ENCODE results near the gene TMEM119.

Gene TMEM119

DNA sequence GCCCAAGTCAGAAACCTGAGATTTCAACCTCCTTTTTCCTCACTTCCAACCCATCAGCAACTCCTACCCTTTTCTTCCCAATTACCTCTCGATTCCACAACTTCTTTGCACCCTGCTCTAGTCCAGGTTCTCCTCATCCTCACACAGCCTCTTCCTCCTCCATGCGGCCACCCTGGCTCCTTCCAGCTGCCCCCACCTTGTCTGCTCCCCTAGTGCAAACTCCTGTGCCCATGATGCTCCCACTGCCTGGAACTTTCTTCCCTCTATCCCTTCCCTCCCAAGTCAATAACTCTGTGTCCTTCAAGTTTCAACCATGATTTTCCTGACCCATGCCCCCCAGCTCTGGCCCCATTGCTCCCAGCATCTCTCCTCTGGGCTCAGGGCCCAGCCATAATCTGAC lies 18.5 kb upstream of the TMEM119 start:
- no peak for DNase-seq (ENCODE audit: low read depth in 3 of 3)

DNA sequence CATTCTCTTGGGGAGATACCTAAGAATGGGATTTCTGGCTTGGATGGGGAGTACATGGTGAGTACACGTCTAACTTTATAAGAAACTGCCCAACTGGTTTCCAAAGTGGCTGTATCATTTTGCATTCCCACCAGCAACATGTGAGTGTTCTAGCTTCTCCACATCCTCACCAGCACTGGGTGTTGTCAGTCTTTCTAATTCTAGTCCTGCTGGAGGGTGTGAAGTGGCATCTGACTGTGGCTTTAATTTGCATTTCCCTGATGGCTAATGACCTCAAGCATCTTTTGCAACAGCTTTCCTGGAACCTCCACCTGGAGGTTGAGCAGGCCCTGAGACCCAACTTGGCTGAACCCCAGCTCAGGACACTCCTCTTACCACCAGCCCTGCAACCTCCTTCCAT lies 18.0 kb upstream of the TMEM119 start:
- no peak for DNase-seq (ENCODE audit: low read depth in 3 of 3)

DNA sequence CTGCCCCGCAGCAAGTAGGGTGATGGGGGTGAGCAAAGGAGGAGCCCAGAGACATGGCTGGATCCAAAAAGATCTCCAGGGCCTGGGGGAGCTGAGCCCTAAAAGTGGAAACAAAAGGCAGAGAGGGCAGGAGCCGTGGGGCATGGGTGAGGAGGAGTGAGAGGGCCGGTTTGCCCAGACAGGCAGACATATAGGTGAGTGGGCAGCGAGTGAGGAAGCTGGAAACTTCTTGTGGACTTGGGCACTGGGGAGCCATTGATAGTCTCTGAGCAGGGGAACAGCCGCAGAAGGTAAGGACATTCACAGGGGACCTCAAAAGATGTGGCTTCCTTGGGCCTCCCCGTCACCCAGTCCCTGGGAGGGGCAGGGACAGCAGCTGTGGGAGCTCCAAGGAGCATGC lies 16.8 kb upstream of the TMEM119 start:
- DNase-seq (ENCODE audit: low read depth in 3 of 3), result no peak

DNA sequence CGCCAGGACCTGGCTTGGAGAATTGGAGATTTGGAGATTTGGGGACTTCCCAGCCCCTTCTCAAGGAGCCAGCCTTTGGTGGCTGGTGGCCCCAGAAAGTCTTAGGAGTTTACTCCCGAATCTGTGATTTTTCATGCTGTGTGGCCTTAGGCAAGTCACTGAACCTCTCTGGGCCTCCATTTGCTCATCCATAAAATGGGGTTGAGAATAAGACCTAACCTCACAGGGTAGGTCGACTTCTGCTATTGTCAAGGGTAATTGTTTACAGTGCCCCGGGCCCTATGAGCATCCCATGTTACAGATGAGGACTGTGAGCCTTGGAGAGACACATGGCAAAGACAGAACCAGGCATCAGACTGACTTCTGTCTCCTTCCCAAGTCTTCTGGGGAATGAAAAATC lies 16.2 kb upstream of the TMEM119 start:
- DNase-seq (ENCODE audit: low read depth in 3 of 3), result no peak

DNA sequence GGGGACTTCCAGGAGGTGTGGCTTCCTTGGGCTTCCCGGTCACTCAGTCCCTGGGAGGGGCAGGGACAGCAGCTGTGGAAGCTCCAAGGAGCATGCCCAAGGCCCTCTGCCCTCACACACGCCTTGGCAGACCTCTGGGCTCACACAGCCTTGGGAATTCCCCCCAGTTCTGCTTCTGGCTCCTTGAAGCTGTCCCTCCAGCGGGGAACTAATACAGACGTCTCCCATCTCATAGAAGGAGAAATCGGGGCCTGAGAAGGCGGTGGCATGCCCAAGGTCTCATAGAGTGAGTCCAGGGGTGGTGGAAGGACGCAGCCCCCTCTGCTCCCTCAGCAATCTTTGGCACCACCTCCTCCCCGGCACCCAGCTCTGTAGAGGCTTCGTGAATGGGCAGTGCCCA lies 15.7 kb upstream of the TMEM119 start:
- DNase-seq (ENCODE audit: low read depth in 3 of 3), result no peak

GRCh38 chr12:108612788-108613282 lies 15.0 kb upstream of the TMEM119 start:
- DNase-seq (ENCODE audit: low read depth in 3 of 3), result no peak

DNA sequence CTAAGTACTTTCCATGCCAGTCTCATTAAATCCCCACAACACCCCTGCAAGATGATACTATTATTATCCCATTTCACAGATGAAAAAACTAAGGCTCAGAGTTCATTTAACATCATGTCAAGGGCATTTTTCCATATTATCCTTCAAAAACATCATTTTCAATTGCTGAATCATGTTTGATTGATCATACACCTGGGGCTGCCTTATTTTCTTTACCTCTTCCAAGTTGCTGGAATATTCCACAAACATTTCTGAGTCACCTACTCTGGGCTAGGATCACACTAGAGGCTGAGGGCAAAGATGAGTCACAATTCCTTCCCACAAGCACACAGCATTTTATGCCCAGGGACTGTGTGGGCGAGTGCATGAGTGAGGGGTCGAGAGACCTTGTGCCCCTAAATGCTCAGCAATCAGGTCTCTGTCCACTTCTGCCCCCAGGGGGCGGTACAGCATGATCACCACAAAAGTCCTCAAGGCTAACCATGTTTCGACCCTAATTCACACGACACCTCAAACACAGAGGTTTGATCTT lies 14.1 kb upstream of the TMEM119 start:
- peak in 1 of 3 experiments; percentile 47 for DNase-seq (ENCODE audit: low read depth in 3 of 3)

- no peak for DNase-seq (ENCODE audit: low read depth in 3 of 3)
Measured at GRCh38 chr12:108610856-108611605, 13.1 kb upstream of the TMEM119 start.

DNA sequence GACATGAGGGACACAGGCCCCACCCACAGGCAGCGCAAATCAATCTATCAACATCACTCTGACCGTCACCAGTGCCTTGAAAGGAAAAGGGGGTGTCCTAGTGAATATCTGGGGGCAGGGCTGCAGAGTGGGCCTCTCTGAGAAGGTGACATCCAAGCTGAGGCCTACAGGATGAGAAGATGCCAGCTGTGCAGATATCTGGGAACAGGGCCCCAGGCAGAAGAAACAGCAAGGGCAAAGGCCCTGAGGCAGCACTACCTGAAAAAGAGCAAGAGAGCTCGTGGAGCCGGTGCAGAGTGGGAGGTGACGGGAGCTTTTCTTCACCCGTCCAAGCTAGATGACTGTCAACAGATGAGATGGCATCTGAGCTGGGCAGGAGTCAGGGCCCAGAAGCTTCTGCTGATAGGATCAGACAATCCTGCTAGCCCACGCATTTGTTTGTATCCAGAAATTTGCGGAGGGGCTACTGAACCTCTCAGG lies 12.5 kb upstream of the TMEM119 start:
- DNase-seq (ENCODE audit: low read depth in 3 of 3), result no peak

DNA sequence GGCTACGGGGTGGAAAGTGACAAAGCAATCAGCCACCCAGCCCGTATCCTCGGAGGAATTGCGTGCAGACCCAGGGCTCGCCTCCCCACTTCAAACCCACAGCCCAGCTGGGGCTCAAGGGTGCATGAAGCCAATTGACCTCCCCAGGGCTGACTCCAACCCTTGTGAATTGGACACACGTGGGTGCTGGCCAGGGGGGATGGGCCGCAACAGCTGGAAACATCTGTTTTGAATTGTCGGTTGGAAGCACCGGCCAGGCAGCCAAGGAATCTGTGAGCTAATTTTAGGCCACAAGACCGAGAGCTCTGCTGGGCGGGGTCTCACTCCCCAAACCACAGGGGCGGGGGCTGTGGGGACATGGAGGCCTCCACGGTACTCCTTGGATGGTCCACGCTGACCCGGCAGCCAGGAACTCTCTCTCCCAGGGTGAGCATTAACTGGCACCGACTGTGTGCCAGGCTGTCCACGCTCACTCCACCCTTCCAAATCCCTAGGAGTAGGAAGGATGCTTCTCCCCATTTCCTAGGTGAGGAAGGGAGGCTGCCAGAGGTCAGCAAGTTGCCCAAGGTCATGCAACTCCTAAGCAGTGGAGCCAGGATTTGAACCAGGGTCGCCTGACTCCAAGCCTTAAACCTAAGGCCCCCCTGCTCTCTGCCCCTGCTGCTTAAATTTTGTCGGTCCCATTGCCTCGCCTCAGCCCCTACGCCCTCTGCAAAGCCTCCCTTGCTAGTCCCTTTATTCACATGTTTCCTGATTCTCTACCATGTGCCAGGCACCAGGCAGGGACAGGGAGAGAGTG lies 11.9 kb upstream of the TMEM119 start:
- DNase-seq (ENCODE audit: low read depth in 3 of 3), result no peak

DNA sequence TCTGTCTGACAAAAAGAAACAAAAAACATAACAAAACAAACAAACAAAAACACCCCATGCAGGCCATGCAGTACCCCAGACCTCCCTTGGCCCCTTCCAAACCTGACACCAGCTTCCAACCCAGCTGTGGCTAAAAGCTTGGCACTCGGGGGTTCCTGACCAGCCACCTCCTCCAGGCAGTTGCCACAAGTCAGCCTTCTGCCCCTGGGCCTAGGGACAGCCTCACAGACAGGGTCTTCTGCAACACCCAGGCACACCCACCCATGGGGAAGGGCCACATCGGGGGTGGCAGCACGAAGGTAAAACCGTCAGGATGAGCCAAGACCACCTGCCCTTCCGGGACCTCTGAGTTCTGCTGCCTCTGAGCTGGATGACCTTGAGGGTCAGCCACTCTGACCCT lies 10.7 kb upstream of the TMEM119 start:
- no peak for DNase-seq (ENCODE audit: low read depth in 3 of 3)

GRCh38 chr12:108607981-108608600 lies 10.2 kb upstream of the TMEM119 start:
- DNase-seq (ENCODE audit: low read depth in 3 of 3), result no peak

DNA sequence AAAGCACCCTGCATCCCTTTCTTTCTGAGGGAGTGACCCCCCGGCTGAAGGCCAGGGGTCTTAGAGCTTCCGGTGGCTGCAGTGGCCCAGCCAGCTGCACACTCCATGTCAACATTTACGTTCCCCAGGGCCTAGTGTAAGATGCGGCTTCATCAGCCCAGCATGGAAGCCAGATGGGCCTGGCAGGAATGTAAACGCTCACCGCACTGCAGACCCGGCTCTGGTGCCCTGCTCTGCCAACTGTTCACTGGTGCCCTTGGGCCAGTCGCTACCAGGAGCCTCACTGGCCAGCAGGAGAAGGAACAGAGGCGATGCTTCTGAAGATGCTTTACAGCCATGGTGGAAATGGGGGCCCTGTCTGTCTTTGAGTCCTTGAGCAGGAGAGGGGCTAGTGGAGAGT lies 8.6 kb upstream of the TMEM119 start:
- no peak for DNase-seq (ENCODE audit: low read depth in 3 of 3)

GRCh38 chr12:108605690-108606406 lies 8.0 kb upstream of the TMEM119 start:
- no peak for DNase-seq (ENCODE audit: low read depth in 3 of 3)

- no peak for DNase-seq (ENCODE audit: low read depth in 3 of 3)
Measured at GRCh38 chr12:108605000-108605689, 7.3 kb upstream of the TMEM119 start.

DNA sequence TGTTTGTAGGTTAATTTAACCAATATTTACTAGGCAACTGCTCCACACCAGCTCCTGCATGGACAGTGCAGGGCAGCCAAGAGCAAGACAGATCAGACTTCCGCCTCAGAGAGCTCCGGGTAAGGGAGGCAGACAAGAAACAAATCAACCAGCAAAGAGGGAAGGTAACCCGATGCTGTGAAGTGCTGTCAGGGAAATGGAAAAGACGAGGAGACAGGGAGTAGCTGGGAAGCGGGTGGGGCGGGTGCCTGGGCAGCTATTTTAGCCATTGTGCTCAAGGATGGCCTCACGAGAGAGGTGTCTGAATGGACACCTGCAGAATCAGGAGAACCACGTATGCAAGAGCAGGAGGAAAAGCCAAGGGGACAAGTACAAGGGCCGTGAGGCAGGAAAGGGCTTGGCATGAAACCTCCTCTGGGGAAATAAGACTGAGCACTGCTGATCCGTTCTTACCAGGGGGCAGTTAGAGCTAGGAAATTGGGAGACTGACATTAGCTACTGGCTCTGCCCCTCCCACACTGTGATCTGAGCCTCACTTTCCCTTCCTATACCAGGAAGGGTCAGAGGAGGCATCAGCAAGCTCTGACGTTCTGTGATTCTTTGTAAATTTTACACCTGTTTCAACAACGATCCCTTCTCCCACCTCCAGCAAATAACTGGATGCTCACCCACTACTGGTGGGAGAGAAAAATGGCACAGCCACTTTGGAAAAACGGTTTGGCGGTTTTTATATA lies 6.5 kb upstream of the TMEM119 start:
- DNase-seq (ENCODE audit: low read depth in 3 of 3), result no peak

DNA sequence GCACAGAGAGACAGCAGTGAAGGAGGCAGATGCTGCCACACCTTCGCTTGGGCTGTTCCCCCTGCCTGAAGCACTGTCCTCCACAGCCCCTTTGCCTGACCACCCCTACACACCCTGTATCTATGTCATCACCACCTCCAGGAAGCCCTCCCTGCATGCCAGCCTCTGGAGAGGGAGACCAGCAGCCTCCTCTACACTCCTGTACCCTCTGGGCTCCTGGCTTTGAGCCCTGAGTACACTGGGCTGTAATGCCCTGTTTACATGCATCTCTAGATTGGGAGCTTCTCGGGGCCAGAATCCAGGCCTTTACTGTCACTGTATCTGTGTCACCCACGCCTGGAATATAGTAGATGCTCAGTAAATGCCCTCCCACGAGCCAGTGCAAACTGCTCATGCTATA lies 5.9 kb upstream of the TMEM119 start:
- DNase-seq (ENCODE audit: low read depth in 3 of 3), result no peak

DNA sequence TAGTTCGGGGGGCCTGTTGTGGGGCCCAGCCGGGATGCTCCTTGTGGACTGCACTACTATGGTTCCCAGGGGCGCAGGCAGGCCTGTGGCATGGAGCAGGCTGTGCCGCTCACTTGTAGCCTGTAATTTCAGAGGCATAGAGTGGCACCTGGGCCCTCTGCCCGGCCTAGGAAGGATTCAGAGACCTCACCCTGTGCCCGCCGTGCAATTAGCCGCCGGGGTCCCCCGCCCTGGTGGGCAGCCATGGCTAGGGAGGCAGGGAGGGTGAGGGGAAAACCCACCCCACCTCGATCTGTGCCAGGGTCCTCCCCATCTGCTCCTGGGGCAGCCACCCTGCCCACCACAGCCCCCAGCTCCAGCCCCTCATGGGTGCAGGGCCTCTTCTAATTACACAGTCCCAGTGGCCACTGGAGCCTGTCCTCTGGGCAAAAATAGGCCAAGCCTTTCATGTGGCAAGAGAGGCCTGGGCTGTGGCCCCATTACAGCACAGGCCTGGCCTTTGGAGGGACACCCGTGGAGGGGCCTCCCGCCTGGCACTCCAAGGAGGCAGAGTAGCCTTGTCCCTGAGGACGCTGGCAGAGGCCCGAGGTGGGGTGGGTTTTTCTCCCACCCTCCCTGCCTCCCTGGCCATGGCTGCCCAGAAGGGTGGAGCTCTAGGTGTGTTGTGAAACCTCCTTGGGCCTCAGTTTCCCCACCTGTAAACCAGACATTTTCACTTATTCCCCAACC lies 5.3 kb upstream of the TMEM119 start:
- DNase-seq (ENCODE audit: low read depth in 3 of 3), result no peak

GRCh38 chr12:108602209-108602705 lies 4.4 kb upstream of the TMEM119 start:
- DNase-seq (ENCODE audit: low read depth in 3 of 3), result no peak

- no peak for DNase-seq (ENCODE audit: low read depth in 3 of 3)
Measured at GRCh38 chr12:108600702-108601007, 2.8 kb upstream of the TMEM119 start.

Measured in stimulated activated CD4-positive, alpha-beta T cell treated with anti-CD3 and anti-CD28 coated beads, TNF-alpha, amount 100 ng/mL, for 4 hours (primary cell).